Measurements from ENCODE around the gene SHROOM3. TPM values are rescaled to one million over a fixed set of nuclear protein-coding genes. Genes with fewer than 3 reads are reported as not detected.

The SHROOM3 gene
- total and polyA plus RNA-seq, 2 of the 13 experiments (the other 11 are each of a cell fraction or from before 2014, with no cell fraction given) = 0.01 TPM; not detected in 1

GRCh38 chr4:76704133-76704881, 269.3 kb downstream of the SHROOM3 start:
- POLR2A ChIA-PET = no interaction called here
- in situ Hi-C loops (cut with HindIII; ENCODE audit: extremely low pct_ligation_motif_present, low pct_unique_long_range_greater_than_20kb) (no loop called here), intact Hi-C loops (cut with micrococcal nuclease; ENCODE audit: unreplicated experiment) (no loop called here)
- Histone ChIP-seq H3K4me3 (replicated peaks in 1 of 3; ENCODE audit: insufficient read depth in 1 of 3, low read depth in 2 of 3, low read length in 3 of 3) (no peak overlapping the region), H3K4me2 (ENCODE audit: low read depth, low read length) (no peak overlapping the region), H3K27me3 (ENCODE audit: control insufficient read depth in 1 of 2, insufficient read depth in 2 of 2, low read length in 2 of 2) (0 out of 5 replicates have a peak, but pooled peaks cover 0 to 4% of the 10 kb centered on the region in 2 experiments), H3K27ac (ENCODE audit: extremely low read length, insufficient read depth, low read length) (no peak overlapping the region), H2AFZ (ENCODE audit: low read length) (no peak overlapping the region), H3K36me3 (replicated peaks in 1 of 2; ENCODE audit: control insufficient read depth in 1 of 2, insufficient read depth in 2 of 2, low read length in 2 of 2) (no peaks in the 10 kb centered on the region), H3K9ac (ENCODE audit: insufficient read depth, low read depth, low read length) (no peak overlapping the region), H3K4me1 (ENCODE audit: insufficient read depth, low read length) (peaks cover 14% of the 10 kb centered on the region), H4K20me1 (ENCODE audit: insufficient read depth, low read length) (no peaks in the 10 kb centered on the region), H3K79me2 (ENCODE audit: insufficient read depth, low read length) (no peaks in the 10 kb centered on the region), H3K9me3 (ENCODE audit: low read length) (no peaks in the 10 kb centered on the region)
- no TSS peak for BruUV-seq (replicated peaks)
- no peak for DNase-seq (ENCODE audit: low spot score)
- no peak for FAIRE-seq
- TF ChIP-seq ZNF710 (CRISPR knock-in tag; IDR thresholded peaks at IDR 0.05; ENCODE audit: borderline replicate concordance) (no peak), ATF7 (IDR thresholded peaks at IDR 0.05) (peak; percentile 88), ATF7 (CRISPR knock-in tag; IDR thresholded peaks at IDR 0.05) (no peak), CREB1 (IDR thresholded peaks at IDR 0.05) (peak; percentile 63; the same call in 1 of the 2 replicates), CREB1 (CRISPR knock-in tag; IDR thresholded peaks at IDR 0.05) (no peak)
- CTCF ChIA-PET (ENCODE audit: low intra/inter-chr PET ratio, low total read pairs) = no interaction called here
- no peak for ATAC-seq
- 5% methylated on average over 3 of the region's 3 CpGs for WGBS (ENCODE audit: low lambda C conversion rate)

- CTCF ChIA-PET (ENCODE audit: low intra/inter-chr PET ratio, low total read pairs) = no interaction called here
Observed at GRCh38 chr4:76705472-76705871, 270.4 kb downstream of the SHROOM3 start.

More at GRCh38 chr4:76705472-76705871, 270.4 kb downstream of the SHROOM3 start:
- H3K9me3 ChIP-seq (ENCODE audit: low read length) = no peaks in the 10 kb centered on the region
- H4K20me1 ChIP-seq (ENCODE audit: insufficient read depth, low read length) = no peaks in the 10 kb centered on the region
- H2AFZ ChIP-seq (ENCODE audit: low read length) = no peak overlapping the region
- H3K27ac ChIP-seq (ENCODE audit: extremely low read length, insufficient read depth, low read length) = no peak overlapping the region
- no TSS peak for BruUV-seq (replicated peaks)
- in situ Hi-C loops (cut with HindIII; ENCODE audit: extremely low pct_ligation_motif_present, low pct_unique_long_range_greater_than_20kb) = no loop called here
- H3K4me3 ChIP-seq (replicated peaks in 1 of 3; ENCODE audit: insufficient read depth in 1 of 3, low read depth in 2 of 3, low read length in 3 of 3) = no peak overlapping the region
- no peak for ATAC-seq
- H3K27me3 ChIP-seq (ENCODE audit: control insufficient read depth in 1 of 2, insufficient read depth in 2 of 2, low read length in 2 of 2) = peaks cover 1 to 9% of the 10 kb centered on the region in 2 experiments; a peak in 1 of 5 replicates
- H3K4me1 ChIP-seq (ENCODE audit: insufficient read depth, low read length) = peaks cover 14% of the 10 kb centered on the region
- intact Hi-C loops (cut with micrococcal nuclease; ENCODE audit: unreplicated experiment) = no loop called here
- TF ChIP-seq ZNF549 (CRISPR knock-in tag; IDR thresholded peaks at IDR 0.05) (no peak), ZNF160 (CRISPR knock-in tag; IDR thresholded peaks at IDR 0.05) (no peak), RBAK (CRISPR knock-in tag; IDR thresholded peaks at IDR 0.05) (no peak), STAT5B (CRISPR knock-in tag; IDR thresholded peaks at IDR 0.05) (no peak), ZNF513 (CRISPR knock-in tag; conservative IDR thresholded peaks at IDR 0.05) (no peak), TMF1 (CRISPR knock-in tag; IDR thresholded peaks at IDR 0.05; ENCODE audit: low read depth) (no peak)
- no peaks in the 10 kb centered on the region for H3K79me2 ChIP-seq (ENCODE audit: insufficient read depth, low read length)
- H3K9ac ChIP-seq (ENCODE audit: insufficient read depth, low read depth, low read length) = no peak overlapping the region
- no peaks in the 10 kb centered on the region for H3K36me3 ChIP-seq (replicated peaks in 1 of 2; ENCODE audit: control insufficient read depth in 1 of 2, insufficient read depth in 2 of 2, low read length in 2 of 2)
- WGBS (ENCODE audit: low lambda C conversion rate) = 7% methylated on average over 1 of the region's 1 CpG
- H3K4me2 ChIP-seq (ENCODE audit: low read depth, low read length) = no peak overlapping the region
- no peak for FAIRE-seq
- no peak for DNase-seq (ENCODE audit: low spot score)
- POLR2A ChIA-PET = no interaction called here

Measured in HepG2 (cell line).